ENCODE measurements around the gene VASP. TPM values are rescaled to one million over a fixed set of nuclear protein-coding genes. Genes with fewer than 3 reads are reported as not detected.
"Not testable (repeated sequence)": the region's sequence is repeated elsewhere in the genome, so short reads cannot be mapped to it uniquely, and the experiment has no call there.

The VASP gene
- total and polyA plus RNA-seq, 4 donors = 19.6 to 35.8 (median 34.5) TPM

GRCh38 chr19:45505151-45505995 lies 1.9 kb upstream of the VASP start:
- Histone ChIP-seq H3K4me3 (ENCODE audit: low read depth, low read length) (no peak overlapping the region), H3K9me3 (ENCODE audit: control insufficient read depth, insufficient read depth, low read length) (no peaks in the 10 kb centered on the region), H3K27me3 (ENCODE audit: control insufficient read depth, insufficient read depth, low read length) (peaks cover 11% of the 10 kb centered on the region), H3K27ac (ENCODE audit: low read depth, low read length) (no peak overlapping the region), H3K36me3 (ENCODE audit: control insufficient read depth, insufficient read depth, low read length) (no peaks in the 10 kb centered on the region), H3K4me1 (ENCODE audit: control insufficient read depth, insufficient read depth, low read length) (peaks cover 26% of the 10 kb centered on the region)
- DNase-seq (ENCODE audit: low read depth in 4 of 6, low spot score in 6 of 6) = peak in 1 of 6 donors; percentile 0
- 75% methylated on average over 3 of the region's 8 CpGs for WGBS (ENCODE audit: insufficient coverage)

- no CpG with 5 or more reads among the region's 5 CpGs for WGBS (ENCODE audit: insufficient coverage)
- H3K4me3 ChIP-seq (ENCODE audit: low read depth, low read length) = peak overlapping the region; percentile 81
Measured at GRCh38 chr19:45505996-45506245, 1.4 kb upstream of the VASP start.

GRCh38 chr19:45506246-45506988 lies 862 bp upstream of the VASP start:
- WGBS (ENCODE audit: insufficient coverage) = 6% methylated on average over 21 of the region's 47 CpGs
- peak in 3 of 6 donors; percentile 68 to 95 (median 94) for DNase-seq (ENCODE audit: low read depth in 4 of 6, low spot score in 6 of 6)

More at GRCh38 chr19:45505996-45506245, 1.4 kb upstream of the VASP start:
- Histone ChIP-seq H3K36me3 (ENCODE audit: control insufficient read depth, insufficient read depth, low read length) (no peaks in the 10 kb centered on the region), H3K9me3 (ENCODE audit: control insufficient read depth, insufficient read depth, low read length) (no peaks in the 10 kb centered on the region), H3K27me3 (ENCODE audit: control insufficient read depth, insufficient read depth, low read length) (peaks cover 11% of the 10 kb centered on the region), H3K4me1 (ENCODE audit: control insufficient read depth, insufficient read depth, low read length) (peaks cover 26% of the 10 kb centered on the region), H3K27ac (ENCODE audit: low read depth, low read length) (no peak overlapping the region)
- no peak for DNase-seq (ENCODE audit: low read depth in 4 of 6, low spot score in 6 of 6)

GRCh38 chr19:45507872-45508416 lies 665 bp downstream of the VASP start:
- Histone ChIP-seq H3K4me1 (ENCODE audit: control insufficient read depth, insufficient read depth, low read length) (peaks cover 26% of the 10 kb centered on the region), H3K4me3 (ENCODE audit: low read depth, low read length) (peak overlapping the region; percentile 81), H3K27me3 (ENCODE audit: control insufficient read depth, insufficient read depth, low read length) (no peaks in the 10 kb centered on the region), H3K36me3 (ENCODE audit: control insufficient read depth, insufficient read depth, low read length) (no peaks in the 10 kb centered on the region), H3K27ac (ENCODE audit: low read depth, low read length) (peak overlapping the region; percentile 80), H3K9me3 (ENCODE audit: control insufficient read depth, insufficient read depth, low read length) (no peaks in the 10 kb centered on the region)
- 0% methylated on average over 19 of the region's 22 CpGs for WGBS (ENCODE audit: insufficient coverage)
- peak in 1 of 6 donors; percentile 43 for DNase-seq (ENCODE audit: low read depth in 4 of 6, low spot score in 6 of 6)

More at GRCh38 chr19:45506246-45506988, 862 bp upstream of the VASP start:
- Histone ChIP-seq H3K4me1 (ENCODE audit: control insufficient read depth, insufficient read depth, low read length) (peaks cover 26% of the 10 kb centered on the region), H3K27me3 (ENCODE audit: control insufficient read depth, insufficient read depth, low read length) (peaks cover 6% of the 10 kb centered on the region), H3K36me3 (ENCODE audit: control insufficient read depth, insufficient read depth, low read length) (no peaks in the 10 kb centered on the region), H3K4me3 (ENCODE audit: low read depth, low read length) (peak overlapping the region; percentile 81), H3K27ac (ENCODE audit: low read depth, low read length) (peak overlapping the region; percentile 80), H3K9me3 (ENCODE audit: control insufficient read depth, insufficient read depth, low read length) (no peaks in the 10 kb centered on the region)

GRCh38 chr19:45508417-45508860 lies 1.2 kb downstream of the VASP start:
- peak overlapping the region; percentile 61 for H3K27ac ChIP-seq (ENCODE audit: low read depth, low read length)
- peak in 1 of 6 donors; percentile 16 for DNase-seq (ENCODE audit: low read depth in 4 of 6, low spot score in 6 of 6)
- 1% methylated on average over 18 of the region's 26 CpGs for WGBS (ENCODE audit: insufficient coverage)

GRCh38 chr19:45508861-45509691 lies 1.8 kb downstream of the VASP start:
- no peaks in the 10 kb centered on the region for H3K36me3 ChIP-seq (ENCODE audit: control insufficient read depth, insufficient read depth, low read length)
- peak in 1 of 6 donors; percentile 39 for DNase-seq (ENCODE audit: low read depth in 4 of 6, low spot score in 6 of 6)

More at GRCh38 chr19:45508417-45508860, 1.2 kb downstream of the VASP start:
- Histone ChIP-seq H3K9me3 (ENCODE audit: control insufficient read depth, insufficient read depth, low read length) (no peaks in the 10 kb centered on the region), H3K27me3 (ENCODE audit: control insufficient read depth, insufficient read depth, low read length) (no peaks in the 10 kb centered on the region), H3K4me1 (ENCODE audit: control insufficient read depth, insufficient read depth, low read length) (peaks cover 26% of the 10 kb centered on the region), H3K4me3 (ENCODE audit: low read depth, low read length) (peak overlapping the region; percentile 81), H3K36me3 (ENCODE audit: control insufficient read depth, insufficient read depth, low read length) (no peaks in the 10 kb centered on the region)

GRCh38 chr19:45509692-45510015 lies 2.4 kb downstream of the VASP start:
- no peak for DNase-seq (ENCODE audit: low read depth in 4 of 6, low spot score in 6 of 6)
- no peak overlapping the region for H3K27ac ChIP-seq (ENCODE audit: low read depth, low read length)
- no CpG with 5 or more reads among the region's 3 CpGs for WGBS (ENCODE audit: insufficient coverage)
- H3K4me3 ChIP-seq (ENCODE audit: low read depth, low read length) = no peak overlapping the region
- peaks cover 30% of the 10 kb centered on the region for H3K4me1 ChIP-seq (ENCODE audit: control insufficient read depth, insufficient read depth, low read length)
- no peaks in the 10 kb centered on the region for H3K27me3 ChIP-seq (ENCODE audit: control insufficient read depth, insufficient read depth, low read length)
- no peaks in the 10 kb centered on the region for H3K9me3 ChIP-seq (ENCODE audit: control insufficient read depth, insufficient read depth, low read length)
- H3K36me3 ChIP-seq (ENCODE audit: control insufficient read depth, insufficient read depth, low read length) = peaks cover 3% of the 10 kb centered on the region

More at GRCh38 chr19:45508861-45509691, 1.8 kb downstream of the VASP start:
- Histone ChIP-seq H3K4me3 (ENCODE audit: low read depth, low read length) (peak overlapping the region; percentile 81), H3K27ac (ENCODE audit: low read depth, low read length) (peak overlapping the region; percentile 61), H3K27me3 (ENCODE audit: control insufficient read depth, insufficient read depth, low read length) (no peaks in the 10 kb centered on the region), H3K4me1 (ENCODE audit: control insufficient read depth, insufficient read depth, low read length) (peaks cover 26% of the 10 kb centered on the region), H3K9me3 (ENCODE audit: control insufficient read depth, insufficient read depth, low read length) (no peaks in the 10 kb centered on the region)
- WGBS (ENCODE audit: insufficient coverage) = 11% methylated on average over 8 of the region's 28 CpGs

GRCh38 chr19:45510352-45510751 lies 3.1 kb downstream of the VASP start:
- H3K36me3 ChIP-seq (ENCODE audit: control insufficient read depth, insufficient read depth, low read length); H3K27me3 ChIP-seq (ENCODE audit: control insufficient read depth, insufficient read depth, low read length); H3K9me3 ChIP-seq (ENCODE audit: control insufficient read depth, insufficient read depth, low read length); DNase-seq (ENCODE audit: low read depth in 4 of 6, low spot score in 6 of 6); H3K27ac ChIP-seq (ENCODE audit: low read depth, low read length); H3K4me3 ChIP-seq (ENCODE audit: low read depth, low read length): not testable (repeated sequence)
- WGBS (ENCODE audit: insufficient coverage) = 88% methylated on average over 5 of the region's 11 CpGs
- H3K4me1 ChIP-seq (ENCODE audit: control insufficient read depth, insufficient read depth, low read length) = peaks cover 31% of the 10 kb centered on the region

GRCh38 chr19:45511074-45511473 lies 3.8 kb downstream of the VASP start:
- Histone ChIP-seq H3K4me1 (ENCODE audit: control insufficient read depth, insufficient read depth, low read length) (peaks cover 29% of the 10 kb centered on the region), H3K36me3 (ENCODE audit: control insufficient read depth, insufficient read depth, low read length) (peaks cover 9% of the 10 kb centered on the region), H3K27me3 (ENCODE audit: control insufficient read depth, insufficient read depth, low read length) (no peaks in the 10 kb centered on the region), H3K9me3 (ENCODE audit: control insufficient read depth, insufficient read depth, low read length) (no peaks in the 10 kb centered on the region), H3K4me3 (ENCODE audit: low read depth, low read length) (no peak overlapping the region), H3K27ac (ENCODE audit: low read depth, low read length) (no peak overlapping the region)
- WGBS (ENCODE audit: insufficient coverage) = 93% methylated on average over 2 of the region's 5 CpGs
- DNase-seq (ENCODE audit: low read depth in 4 of 6, low spot score in 6 of 6) = no peak

All from spinal cord (tissue), 10 donors.